Activated CD8-positive, alpha-beta memory T cell treated with anti-CD3 and anti-CD28 coated beads, Interleukin-2, amount 50 U/mL, for 48 hours (primary cell): ENCODE measurements around the gene CES1.
"Not testable (repeated sequence)": the region's sequence is repeated elsewhere in the genome, so short reads cannot be mapped to it uniquely, and the experiment has no call there.

ENCODE experiments used
- DNase-seq: peaks from one replicate; pipeline ENCODE4 v3.0.0-alpha.2; 2020

Gene CES1

DNA sequence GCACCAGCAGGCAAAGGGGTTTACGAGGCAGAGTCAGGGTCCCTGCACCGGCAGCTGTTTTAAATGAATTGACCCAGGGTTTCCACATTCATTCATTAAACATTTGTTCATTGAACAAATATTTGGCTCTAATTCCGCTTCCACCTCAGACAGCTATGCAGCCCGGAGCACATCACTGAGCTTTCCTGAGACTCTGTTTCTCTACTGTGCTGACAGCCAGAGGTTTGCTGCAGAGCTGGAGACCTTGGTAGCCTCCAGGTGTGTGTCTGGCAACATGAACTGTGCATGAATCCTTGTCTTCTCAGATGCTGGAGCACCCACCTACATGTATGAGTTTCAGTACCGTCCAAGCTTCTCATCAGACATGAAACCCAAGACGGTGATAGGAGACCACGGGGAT, 42.7 kb downstream of the CES1 start:
- not testable (repeated sequence) for DNase-seq

DNA sequence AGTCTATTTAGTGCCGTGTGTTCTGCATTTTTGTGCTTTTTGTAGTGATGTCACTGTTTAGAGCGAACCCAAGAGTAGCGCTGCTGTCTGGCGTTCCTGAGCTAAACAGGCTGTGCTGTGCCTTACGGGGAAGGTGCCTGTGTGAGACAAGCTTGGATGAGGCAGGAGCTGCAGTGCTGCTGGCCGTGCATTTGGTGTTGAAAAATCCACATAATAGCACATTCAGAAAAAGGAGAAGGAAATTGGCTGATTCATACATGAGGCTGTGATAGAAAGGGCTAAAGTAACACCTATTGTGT, 50.2 kb downstream of the CES1 start:
- not testable (repeated sequence) for DNase-seq

DNA sequence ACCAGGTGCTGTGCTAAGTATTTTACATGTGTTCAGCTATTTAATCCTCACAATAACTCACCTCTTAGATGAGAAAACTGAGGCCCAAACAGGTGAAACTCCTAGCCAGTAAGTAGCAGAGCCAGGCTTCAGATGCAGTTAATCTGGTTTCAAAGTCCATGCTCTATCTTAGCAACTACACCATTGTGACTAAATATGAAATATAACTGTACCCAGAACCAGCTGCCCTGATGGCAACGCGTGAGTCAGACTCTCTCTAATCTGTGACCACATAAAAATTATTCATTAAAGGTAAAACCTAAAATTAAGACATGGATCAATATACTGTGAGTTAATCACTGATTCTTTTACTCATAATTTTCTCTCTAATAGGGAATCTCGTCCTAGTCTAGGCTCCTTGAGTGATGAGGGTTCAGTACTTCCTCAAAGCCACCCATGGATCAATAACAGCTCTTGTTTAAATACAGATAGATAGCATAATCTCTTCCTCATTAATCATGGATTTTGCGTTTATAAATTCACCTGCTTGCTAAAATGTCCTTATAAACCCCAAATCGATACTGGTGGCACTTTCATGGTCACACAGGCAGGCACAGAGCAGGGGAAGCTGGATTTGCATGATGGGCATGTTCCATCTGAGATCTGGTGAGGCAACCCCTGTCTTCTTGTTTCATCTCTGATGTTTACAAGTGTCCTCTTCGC, 50.7 kb downstream of the CES1 start:
- not testable (repeated sequence) for DNase-seq

DNA sequence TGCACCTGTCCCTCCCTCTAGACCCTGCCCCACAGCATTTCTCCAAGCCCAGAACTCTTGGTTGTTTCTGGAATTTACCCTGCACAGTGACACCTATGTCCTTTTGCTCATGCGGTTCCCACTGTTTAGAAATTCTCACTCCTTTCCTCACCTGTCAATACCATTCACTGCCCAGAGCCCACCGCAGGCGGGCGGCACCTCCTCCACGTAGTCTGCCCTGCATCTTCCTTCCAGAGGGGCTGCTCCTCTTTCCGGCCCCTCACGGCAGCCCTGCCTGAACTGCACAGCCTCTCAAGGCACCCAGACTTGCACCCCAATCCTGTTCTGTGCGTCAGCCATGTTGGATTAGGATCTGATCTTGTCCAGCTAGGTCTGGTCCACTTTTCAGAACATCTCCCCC, 51.4 kb downstream of the CES1 start:
- DNase-seq, result not testable (repeated sequence)

DNA sequence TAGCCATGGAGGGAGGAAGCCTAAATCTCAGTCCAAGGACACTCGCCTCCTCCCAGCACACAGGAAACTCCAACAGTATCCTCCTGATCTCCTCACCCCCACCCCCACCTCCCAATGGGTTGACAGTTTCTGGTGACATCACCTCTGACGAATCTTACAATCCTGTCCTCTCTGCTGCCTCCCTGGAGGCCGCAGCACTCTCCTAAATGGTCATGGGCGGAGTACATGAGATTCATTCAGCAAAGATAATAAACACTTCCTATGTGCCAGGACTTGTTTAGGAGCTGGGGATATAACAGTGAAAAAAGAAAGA, 52.8 kb downstream of the CES1 start:
- DNase-seq, result not testable (repeated sequence)

DNA sequence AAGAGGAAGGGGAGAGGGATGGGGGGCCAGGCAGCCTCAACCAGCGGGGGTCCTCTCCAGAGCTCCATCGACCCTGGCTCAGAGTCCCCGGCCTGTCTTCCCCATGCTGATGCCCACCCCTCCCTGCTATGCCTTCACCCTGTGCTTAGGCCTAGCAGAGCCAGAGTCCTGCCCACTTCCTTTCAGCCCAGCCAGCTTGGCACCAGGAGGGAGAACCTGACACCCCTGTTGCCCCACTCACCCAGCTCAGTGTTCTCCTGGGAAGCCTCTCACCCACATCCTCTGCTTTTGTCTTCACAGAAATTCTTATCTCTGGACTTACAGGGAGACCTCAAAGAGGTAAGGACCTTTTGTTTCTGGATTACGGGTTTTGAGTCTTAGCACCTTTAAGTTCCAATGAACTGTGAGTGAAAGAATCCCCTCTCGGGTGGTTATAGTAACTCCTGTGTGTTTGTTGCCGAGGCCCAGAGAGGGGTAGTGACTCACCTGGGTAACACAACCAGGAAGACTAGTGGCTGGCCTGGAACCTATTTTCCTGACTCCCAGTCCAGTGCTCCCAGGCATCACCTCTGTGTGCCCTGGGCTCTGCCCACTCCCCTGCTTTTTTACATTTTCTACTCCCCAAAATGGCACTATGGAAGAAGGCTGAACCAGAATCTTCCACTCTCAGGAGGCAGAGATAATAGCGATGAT, 53.3 kb downstream of the CES1 start:
- DNase-seq, result no peak

DNA sequence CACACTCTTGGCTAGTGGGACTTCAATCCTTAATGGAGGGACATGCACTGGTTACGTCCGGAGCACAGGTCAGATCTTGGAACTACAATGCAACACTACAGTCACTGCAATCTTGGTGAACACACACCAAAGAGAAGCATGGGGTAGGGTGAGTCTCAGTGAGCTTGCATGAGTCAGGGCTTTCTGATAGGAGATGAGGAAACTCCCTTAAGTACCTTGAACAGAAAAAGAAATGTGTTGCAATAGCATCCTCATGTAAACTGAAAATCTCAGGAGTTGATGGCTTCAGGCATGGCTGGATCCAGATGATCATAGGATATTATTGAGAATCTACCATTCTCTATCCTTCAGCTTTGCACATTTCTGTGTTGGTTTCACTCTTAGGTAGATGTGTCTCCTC, 54.1 kb downstream of the CES1 start:
- DNase-seq, result no peak

DNA sequence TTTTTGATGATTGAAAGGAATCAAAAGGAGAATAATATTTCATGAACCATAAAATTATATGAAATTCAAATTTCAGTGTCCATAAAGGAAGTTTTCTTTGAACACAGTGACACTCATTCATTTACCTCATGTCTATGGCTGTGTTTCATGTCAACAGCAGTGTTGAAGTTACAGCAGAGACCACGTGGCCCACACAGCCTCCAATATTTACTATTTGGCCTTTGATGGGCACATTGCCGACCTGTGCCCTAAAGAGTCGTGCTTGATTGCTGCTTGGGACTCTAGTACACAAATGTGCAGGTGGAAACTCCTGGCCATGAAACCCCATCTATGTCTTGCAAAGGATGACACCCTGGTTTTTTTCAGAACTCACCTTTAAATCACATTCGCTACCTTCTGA, 57.0 kb downstream of the CES1 start:
- DNase-seq, result no peak

DNA sequence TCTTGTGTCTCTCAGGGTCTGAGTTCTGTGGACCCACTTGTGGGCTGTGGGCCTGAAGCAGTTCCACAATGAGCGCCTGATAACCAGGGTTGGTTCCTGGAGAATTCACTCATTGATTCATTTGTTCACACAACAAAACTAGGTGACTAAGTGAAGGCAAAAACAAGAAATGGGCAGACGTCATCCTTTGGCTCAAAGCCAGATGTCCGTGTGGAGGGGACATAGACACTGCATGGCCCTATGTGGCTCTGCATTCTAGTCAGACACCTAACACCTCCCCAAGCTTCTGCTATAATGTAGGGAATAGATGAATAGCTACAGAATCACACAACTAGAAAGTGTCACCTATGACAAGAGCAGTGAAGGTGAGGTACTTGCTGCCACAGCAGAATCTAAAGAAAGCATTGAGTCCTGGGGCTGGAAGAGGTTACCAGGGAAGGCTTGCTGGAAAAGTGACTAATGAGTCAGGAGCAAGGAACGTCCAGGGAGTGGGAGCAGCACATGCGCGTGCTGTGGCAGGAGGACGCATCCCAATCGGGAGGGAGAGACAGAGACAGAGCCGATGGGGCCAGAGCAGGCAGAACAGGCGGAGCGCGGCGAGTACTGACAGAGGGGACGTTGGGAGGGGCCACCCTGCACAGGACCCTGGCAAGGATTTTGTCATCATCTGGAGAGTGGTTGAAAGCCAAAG, 58.9 kb downstream of the CES1 start:
- no peak for DNase-seq

DNA sequence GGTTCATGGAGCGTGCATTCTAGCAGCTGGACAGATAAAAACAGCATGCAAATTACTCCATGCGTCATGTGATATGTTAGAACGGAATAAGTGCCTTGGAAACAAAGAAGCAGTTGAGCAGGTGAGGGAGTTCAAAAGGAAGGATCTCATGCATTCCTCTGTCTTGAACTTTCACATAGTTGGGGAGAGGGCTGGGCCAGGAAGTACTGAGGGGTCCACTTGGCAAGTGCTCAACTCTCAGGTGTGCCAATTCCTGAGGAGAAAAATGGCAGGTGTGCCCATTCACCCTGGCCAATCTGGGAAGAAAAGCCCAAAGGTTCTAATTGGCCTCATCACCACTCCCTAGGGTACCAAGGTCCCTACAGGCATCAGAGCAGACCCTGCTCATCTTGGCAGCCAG, 67.7 kb downstream of the CES1 start:
- no peak for DNase-seq

DNA sequence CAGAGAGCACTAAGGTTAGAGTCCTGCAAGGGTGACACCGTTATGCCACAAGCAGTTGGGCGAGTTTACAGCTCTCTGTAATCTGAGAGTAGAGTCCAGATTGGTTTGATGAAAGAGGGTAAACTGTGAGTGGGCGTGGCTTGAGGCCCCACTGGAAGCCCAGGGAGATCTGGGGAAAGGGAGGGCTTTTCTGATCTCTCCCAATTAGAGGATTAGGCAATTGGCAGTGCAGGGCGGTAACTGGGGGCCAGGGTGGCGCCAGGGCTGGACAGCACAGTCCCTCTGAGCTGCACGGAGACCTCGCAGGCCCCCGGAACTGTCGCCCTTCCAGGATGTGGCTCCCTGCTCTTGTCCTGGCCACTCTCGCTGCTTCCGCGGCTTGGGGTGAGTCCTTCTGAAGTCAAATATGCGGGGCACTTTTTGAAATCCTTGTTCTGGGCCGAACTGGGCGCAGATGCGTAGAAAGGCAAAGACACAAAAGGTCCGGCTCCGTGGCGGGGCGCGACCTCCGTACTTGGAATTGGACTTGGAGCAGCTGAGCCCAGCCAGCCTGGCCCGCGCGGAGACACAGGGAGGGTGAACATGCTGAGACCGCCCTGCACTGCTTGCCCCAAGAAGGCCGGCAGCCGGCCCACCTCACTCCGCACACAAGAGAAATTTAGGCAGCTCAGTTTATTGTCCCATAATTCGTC, 72.4 kb downstream of the CES1 start:
- no peak for DNase-seq

DNA sequence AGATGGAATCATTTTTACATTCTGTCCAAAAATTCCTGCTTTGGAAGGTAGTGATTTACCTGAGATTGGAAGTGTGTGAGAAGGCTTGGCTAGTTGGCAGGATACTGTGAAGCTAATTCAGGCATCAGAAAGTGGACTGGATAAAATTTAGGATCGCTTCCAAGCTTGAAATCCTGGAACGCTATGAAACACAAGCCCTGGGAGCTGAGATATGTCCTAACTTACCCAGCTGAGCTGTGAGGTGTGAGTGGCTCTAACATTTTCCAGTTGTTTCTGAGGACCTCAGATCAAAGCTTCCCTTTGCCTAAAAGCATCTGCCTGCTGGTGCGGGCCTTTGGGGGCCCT, 73.0 kb downstream of the CES1 start:
- not testable (repeated sequence) for DNase-seq

DNA sequence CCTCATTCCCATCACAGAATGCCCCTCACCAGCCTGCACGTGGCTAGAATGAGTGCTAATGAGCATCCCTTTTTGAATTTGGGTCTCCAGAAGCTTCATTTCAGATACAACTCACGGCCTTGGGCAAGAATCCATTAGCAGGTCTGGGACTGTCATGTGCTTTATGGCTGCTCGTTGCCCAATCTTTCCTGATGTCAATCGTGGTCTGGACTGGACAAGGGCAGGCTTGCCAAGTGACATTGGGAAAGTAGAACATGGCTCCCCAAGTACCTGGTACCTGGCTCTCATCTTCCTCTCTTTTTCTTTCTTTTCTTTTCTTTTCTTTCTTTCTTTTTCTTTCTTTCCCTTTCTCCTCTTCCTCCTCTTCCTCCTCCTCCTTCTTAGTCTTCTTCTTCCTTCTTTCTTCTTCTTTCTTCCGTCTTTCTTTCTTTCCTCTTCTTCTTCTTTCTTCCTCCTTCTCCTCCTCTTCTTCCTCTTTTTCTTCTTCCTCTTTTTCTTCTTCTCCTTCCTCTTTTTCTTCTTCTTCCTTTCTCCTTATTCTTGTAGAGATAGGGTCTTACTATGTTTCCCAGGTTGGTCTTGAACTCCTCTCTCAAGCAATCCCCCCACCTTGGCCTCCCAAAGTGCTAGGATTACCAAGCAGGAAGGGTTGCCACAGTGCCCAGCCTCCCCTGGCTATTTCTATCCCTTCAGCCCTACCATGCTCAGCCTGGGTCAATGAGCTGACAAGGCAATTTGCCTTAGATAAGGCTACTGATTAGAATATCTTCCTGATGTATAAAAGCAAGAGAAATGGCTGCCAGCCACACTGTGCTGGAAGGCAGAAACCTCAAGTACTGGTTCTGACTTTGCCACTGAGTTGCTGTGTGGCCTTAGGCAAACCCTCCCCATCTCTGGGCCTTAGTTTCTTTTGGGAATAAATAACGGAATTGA, 75.0 kb downstream of the CES1 start:
- DNase-seq, result not testable (repeated sequence)

DNA sequence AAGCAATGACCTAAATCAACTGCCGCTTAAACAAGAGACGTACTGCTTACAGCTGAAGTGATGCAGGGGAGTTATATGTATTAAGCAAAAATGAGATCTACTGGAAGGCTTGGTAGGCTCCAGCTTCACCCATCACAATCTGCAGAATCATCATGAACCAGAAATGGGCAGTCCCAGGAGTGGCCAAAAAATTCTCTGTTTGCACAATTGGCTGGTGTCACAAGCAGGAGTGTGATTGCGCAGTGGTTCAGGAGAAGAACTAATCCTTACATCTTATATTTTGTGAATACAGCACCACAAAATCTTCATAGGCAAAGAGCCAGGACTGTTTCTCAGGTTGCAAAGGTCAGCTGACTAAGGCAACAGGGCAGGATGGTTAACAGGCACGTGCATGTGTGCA, 75.9 kb downstream of the CES1 start:
- no peak for DNase-seq

DNA sequence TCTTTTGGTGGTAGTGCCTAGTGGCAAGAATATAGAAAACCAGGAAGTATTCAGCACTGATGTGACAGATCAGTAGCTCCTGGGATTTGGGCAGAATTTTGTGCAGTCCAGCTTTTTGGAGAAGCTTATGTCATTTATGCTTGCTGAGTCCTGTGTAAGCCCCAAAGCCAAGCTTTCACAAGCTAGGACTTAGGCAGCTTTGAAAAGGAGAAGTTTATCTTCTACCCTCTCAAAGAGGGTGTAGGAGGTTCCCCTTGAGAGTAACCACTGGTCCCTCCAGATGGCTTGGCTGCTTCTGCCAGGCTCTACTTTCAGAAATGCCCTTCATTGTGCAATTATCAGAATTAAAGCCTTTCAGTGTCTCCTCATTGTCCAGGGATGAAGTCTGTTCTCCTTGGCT, 78.8 kb downstream of the CES1 start:
- DNase-seq, result no peak

DNA sequence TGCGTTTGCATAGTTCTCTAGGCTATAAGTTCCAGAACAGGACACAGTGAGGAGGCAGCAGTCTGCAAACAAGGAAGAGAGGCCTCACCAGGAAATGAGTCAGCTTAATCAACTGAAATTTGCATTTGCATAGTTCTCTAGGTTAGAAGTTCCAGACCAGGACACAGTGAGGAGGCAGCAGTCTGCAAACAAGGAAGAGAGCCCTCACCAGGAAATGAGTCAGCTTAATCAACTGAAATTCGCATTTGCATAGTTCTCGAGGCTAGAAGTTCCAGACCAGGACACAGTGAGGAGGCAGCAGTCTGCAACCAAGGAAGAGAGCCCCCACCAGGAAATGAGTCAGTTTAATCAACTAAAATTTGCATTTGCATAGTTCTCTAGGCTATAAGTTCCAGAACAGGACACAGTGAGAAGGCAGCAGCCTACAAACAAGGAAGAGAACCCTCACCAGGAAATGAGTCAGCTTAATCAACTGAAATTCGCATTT, 79.7 kb downstream of the CES1 start:
- not testable (repeated sequence) for DNase-seq
